GM19043 (cell line): ENCODE measurements around the gene TMEM167B.
"Not testable (repeated sequence)": the region's sequence is repeated elsewhere in the genome, so short reads cannot be mapped to it uniquely, and the experiment has no call there.

Experiments used
- ATAC-seq: cut with Tn5 transposase; IDR thresholded peaks from one replicate; pipeline ENCODE4 v1.9.1; 2021; ENCODE audit warnings: low read depth; ENCODE audit not compliant: unreplicated experiment

TMEM167B gene

GRCh38 chr1:109090196-109091077 is at the start of gene TMEM167B:
TSS of gene TMEM167B (plus strand) at chr1:109090764. CDS start at chr1:109090873, 109 bp downstream.
- ATAC-seq, result peak; percentile 92

DNA sequence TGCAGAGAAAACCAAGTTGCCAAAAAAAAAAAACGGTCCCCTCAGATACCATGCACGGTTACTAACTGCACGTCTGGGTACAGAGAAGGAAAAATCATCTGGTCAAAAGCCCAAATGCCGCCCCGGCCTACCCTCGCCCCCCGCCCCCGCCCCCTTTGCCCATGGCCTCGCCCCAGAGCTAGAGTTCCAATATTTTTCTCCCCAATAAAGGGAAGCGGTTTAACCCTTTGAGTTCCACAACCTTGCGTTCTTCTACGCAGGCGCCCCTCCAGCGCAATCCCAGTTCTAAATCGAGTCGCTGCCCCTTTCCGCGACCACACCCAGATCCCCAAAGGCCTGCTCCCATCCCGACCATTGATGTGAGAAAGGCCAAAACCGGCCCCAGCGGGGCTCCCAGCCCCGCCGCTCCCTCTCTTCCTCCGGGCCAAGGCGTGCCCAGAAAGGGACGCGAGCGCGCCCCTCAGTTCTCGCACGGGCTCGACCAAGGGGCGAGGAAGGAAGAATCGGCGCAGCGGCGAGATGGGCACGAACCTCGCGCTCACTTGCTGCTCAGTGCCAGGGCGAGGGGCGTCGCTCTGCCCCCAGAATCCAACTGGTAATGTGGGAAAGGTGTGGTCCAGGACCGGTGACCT is 49.5 kb upstream of the TMEM167B start:
- peak; percentile 20 for ATAC-seq

- ATAC-seq, result peak; percentile 96
These were observed 48.7 kb upstream of the TMEM167B start, which contains the start of gene WDR47 for GRCh38 chr1:109041621-109042468. TSS of gene WDR47 (minus strand) at chr1:109042102. CDS start at chr1:109023512, 18,590 bp downstream.

- ATAC-seq, result no peak
These were observed 45.0 kb upstream of the TMEM167B start for GRCh38 chr1:109045595-109045994.

DNA sequence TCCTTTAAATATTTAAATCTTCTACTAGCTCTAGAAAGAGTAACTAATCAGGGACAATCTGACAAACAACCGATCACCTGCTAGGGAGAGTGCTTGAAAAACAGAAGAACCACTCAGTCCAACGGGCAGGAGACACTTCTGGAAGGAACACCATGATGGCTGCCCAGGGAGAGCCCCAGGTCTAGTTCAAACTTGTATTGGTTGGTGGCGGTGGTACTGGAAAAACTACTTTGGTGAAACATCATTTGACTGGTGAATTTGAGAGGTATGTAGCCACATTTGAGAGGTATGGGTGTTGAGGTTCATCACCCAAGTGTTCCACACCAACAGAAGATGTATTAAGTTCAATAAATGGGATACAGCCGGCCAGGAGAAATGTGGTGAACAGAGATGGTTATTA is 43.9 kb upstream of the TMEM167B start:
- no peak for ATAC-seq

DNA sequence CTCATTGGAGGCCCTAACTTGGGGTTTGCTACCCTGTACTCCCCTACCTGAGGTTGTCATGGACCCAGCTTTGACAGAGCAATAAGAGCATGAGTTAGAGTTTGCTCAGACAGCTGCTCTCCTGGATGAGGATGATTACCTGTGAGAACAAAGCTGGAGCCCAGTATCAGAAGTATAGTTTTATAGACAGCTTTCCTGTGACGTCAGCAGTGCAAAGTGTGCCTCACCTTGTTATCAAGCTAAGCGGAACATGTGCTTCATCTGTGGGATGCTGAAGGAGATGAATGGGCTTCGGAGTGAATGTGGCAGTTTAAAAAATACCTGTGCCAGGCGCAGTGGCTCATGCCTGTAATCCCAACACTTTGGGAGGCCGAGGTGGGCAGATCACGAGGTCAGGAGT is 43.2 kb upstream of the TMEM167B start:
- ATAC-seq, result no peak

GRCh38 chr1:109048335-109048734 is 42.2 kb upstream of the TMEM167B start:
- no peak for ATAC-seq

DNA sequence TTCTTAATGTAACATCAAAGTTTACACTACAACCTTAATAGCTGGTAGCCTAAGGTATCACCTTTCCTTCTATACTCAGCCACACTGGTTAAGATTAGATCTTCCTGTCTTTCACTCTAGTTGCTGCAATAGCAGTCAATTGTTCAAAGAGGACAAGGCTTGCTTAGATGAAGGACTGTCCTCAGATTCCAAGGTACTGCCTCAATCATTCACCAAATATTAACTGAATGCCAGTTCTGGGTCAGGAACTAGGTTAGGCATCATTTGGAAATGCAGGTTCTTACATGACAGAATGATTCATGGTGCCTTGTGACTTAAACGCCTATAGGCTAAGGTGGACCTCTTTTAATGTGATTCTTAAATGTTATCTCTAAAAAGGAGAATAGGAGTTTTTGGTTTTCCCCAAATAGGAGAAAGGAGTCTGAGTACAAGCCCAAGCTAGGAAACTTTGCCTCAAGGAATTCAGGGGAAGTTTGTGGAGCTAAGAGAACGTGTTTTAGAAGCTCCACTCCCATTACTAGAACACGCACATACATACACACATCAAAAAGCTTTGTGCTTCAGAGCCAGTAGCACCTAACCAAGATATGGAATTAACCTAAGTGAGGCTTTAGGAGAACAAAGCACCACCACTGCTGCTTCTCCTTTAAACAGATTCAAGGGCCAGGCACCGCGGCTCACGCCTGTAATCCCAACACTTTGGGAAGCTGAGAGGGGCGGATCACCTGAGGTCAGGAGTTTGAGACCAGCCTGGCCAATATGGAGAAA is 40.2 kb upstream of the TMEM167B start:
- no peak for ATAC-seq

- not testable (repeated sequence) for ATAC-seq
These were observed 38.4 kb upstream of the TMEM167B start for GRCh38 chr1:109052145-109052544.

DNA sequence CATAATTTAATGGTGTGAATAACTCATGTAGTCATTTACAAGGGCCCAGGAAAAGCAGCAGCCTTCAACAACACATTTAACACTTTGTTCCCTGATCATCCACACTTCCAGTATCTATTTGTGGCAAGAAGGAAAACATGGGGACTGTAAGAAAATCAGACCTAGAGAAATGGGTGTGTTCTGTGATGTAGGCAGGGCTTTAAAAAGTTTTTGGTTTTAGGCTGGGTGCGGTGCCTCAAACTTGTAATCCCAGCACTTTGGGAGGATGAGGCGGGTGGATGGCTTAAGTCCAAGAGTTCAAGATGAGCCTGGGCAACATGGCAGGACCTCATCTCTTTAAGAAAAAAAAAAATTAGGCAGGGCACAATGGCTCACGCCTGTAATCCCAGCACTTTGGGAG is 34.5 kb upstream of the TMEM167B start:
- ATAC-seq, result no peak

DNA sequence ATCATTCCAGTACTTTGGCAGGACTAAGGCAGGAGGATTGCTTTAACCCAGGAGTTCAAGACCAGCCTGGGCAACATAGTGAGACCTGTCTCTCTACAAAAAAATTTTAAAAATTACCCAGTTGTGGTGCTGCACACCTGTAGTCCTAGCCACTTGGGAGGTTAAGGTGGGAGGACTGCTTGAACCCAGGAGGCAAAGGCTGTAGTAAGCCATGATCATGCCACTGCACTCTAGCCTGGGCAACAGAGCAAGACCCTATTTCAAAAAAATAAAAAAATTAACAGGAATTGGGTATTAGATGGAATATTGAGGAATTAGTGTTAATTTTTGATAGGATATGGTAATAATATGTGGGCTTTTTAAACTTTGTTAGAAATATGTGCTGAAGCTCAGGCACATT is 31.5 kb upstream of the TMEM167B start:
- no peak for ATAC-seq

DNA sequence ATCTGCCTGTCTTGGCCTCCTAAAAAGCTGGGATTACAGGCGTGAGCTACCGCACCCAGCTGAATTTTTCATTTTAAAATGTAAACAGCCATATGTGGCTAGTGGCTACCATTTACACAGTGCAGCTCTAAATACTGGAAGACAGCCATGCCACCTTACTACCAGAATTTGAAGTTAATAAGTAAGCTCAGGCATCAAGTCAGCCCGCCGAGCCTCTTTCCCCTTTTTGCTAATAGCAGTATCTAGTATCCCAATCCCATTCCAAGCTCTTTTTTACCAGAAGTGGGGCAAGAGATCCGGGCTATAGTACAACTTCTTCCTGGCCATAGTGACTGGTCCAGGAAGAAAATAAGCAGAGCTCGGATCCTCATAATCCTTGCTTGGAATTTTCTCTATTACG is 29.9 kb upstream of the TMEM167B start:
- ATAC-seq, result no peak

GRCh38 chr1:109061183-109061582 is 29.4 kb upstream of the TMEM167B start:
- no peak for ATAC-seq

- no peak for ATAC-seq
These were observed 25.4 kb upstream of the TMEM167B start for GRCh38 chr1:109065137-109065536.

- ATAC-seq, result no peak
These were observed 22.7 kb upstream of the TMEM167B start for GRCh38 chr1:109067883-109068282.

- ATAC-seq, result no peak
These were observed 21.3 kb upstream of the TMEM167B start for GRCh38 chr1:109069294-109069693.

GRCh38 chr1:109075531-109076490 is 14.8 kb upstream of the TMEM167B start, which contains the start of gene TAF13:
TSS of gene TAF13 (minus strand) at chr1:109076003. CDS start at chr1:109075947, 56 bp downstream.
- ATAC-seq, result peak; percentile 100

- ATAC-seq, result no peak
These were observed 12.2 kb upstream of the TMEM167B start for GRCh38 chr1:109078317-109078716.

DNA sequence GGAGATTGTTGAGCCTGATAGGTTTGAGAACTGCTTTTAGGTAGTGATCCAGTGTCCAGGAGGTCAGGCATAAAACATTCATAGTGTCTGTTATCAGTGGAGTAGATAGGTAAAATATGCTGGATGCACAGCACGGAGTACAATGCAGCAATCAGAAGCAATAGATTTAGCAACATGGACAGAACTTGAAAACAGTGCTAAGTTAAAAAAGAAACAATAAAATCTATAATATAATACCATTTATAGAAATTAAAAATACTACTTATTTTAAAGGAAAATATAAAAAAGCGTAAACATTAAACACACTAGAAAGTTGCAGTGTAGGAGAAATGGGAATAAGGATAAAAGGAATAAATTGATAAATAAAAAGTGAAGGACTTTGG is 11.3 kb upstream of the TMEM167B start:
- no peak for ATAC-seq
